Loucy (cell line): ENCODE results near the gene SEPTIN2.

Experiments used
- H2AFZ ChIP-seq: fragments of 200-600 bp; sonication (generic); 2 replicates; pipeline ENCODE4 v1.6.0; 2016; ENCODE audit warnings: antibody characterized with exemption, mild to moderate bottlenecking, low read length, moderate library complexity
- H3F3A ChIP-seq: fragments of 200-600 bp; 2 replicates; pipeline ENCODE4 v1.6.0; 2016; ENCODE audit warnings: antibody characterized with exemption, low read depth, mild to moderate bottlenecking
- H3K27me3 ChIP-seq: fragments of 200-600 bp; sonication (generic); 2 replicates; pipeline ENCODE4 v1.6.1; 2014; ENCODE audit warnings: low read length, mild to moderate bottlenecking; ENCODE audit not compliant: insufficient read depth, poor library complexity, severe bottlenecking
- H3K36me3 ChIP-seq: fragments of 200-600 bp; sonication (generic); 2 replicates; pipeline ENCODE4 v1.6.1; 2016; ENCODE audit warnings: low read length; ENCODE audit not compliant: insufficient read depth
- H3K4me1 ChIP-seq: fragments of 200-600 bp; sonication (generic); 2 replicates; pipeline ENCODE4 v1.5.1; 2014; ENCODE audit warnings: low read length, mild to moderate bottlenecking; ENCODE audit not compliant: insufficient read depth, poor library complexity, severe bottlenecking
- H3K4me2 ChIP-seq: fragments of 200-600 bp; sonication (generic); 2 replicates; pipeline ENCODE4 v1.6.0; 2014; ENCODE audit warnings: antibody characterized with exemption, low read length, low read depth, mild to moderate bottlenecking; ENCODE audit not compliant: poor library complexity, severe bottlenecking
- H3K4me3 ChIP-seq: fragments of 200-600 bp; sonication (generic); 2 replicates; pipeline ENCODE4 v1.5.1; 2014; ENCODE audit warnings: low read length, mild to moderate bottlenecking, mixed read lengths; ENCODE audit not compliant: poor library complexity, severe bottlenecking
- H3K79me2 ChIP-seq: fragments of 200-600 bp; sonication (generic); 2 replicates; pipeline ENCODE4 v1.6.1; 2014; ENCODE audit warnings: low read length; ENCODE audit not compliant: insufficient read depth
- H3K9ac ChIP-seq: fragments of 200-600 bp; sonication (generic); 2 replicates; pipeline ENCODE4 v1.6.0; 2014; ENCODE audit warnings: mild to moderate bottlenecking, low read depth, low read length, moderate library complexity; ENCODE audit not compliant: poor library complexity, severe bottlenecking
- H3K9me2 ChIP-seq: fragments of 200-600 bp; sonication (generic); replicated peaks from 2 replicates; pipeline ENCODE4 v1.6.1; 2016; ENCODE audit warnings: low read depth, low read length, mixed read lengths
- H3K9me3 ChIP-seq: fragments of 200-600 bp; sonication (generic); 2 replicates; pipeline ENCODE4 v1.6.1; 2014; ENCODE audit warnings: mild to moderate bottlenecking, antibody characterized with exemption, low read length, low read depth; ENCODE audit not compliant: insufficient read depth
- H4K20me1 ChIP-seq: fragments of 200-600 bp; sonication (generic); 2 replicates; pipeline ENCODE4 v1.6.0; 2014; ENCODE audit warnings: antibody characterized with exemption, low read length, mild to moderate bottlenecking; ENCODE audit not compliant: insufficient read depth, poor library complexity, severe bottlenecking
- EZH2phosphoT487 ChIP-seq: fragments of 200-600 bp; IDR thresholded peaks from 2 replicates; pipeline ENCODE4 v1.6.1; 2018; ENCODE audit warnings: antibody characterized with exemption, mild to moderate bottlenecking, moderate library complexity, borderline replicate concordance
- TF ChIP-seq, protein P1 (sequence below): fragments of 200-600 bp; sonication (generic); conservative IDR thresholded peaks from 2 replicates; pipeline ENCODE4 v1.5.1; 2014; ENCODE audit warnings: mild to moderate bottlenecking, antibody characterized with exemption, low read length

Gene SEPTIN2

DNA sequence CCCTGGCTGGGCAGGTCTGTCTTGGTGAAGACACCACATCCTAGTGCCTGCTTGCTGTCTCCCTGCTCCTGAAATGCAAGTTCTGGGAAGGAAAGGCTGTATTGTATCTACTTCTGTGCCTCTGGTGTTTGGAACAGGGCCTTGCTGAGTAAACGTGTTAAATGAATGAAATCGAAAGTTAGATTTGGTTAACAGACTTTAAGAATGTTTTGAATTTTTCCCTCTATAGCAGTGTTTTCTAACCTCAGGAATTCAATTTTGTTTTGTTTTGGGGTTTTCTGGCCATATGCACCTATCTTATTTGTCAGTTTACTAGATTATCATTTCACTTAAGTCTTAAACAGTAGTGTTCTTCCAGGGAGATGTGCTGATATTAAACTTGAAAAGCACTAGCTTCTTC lies 61.1 kb downstream of the SEPTIN2 start:
- no peaks in the 10 kb centered on the region for H3F3A ChIP-seq
- H3K36me3 ChIP-seq: peaks cover 4% of the 10 kb centered on the region; the same call in 1 of the 2 replicates
- H4K20me1 ChIP-seq: no peaks in the 10 kb centered on the region
- no peak overlapping the region for H2AFZ ChIP-seq
- H3K79me2 ChIP-seq: no peaks in the 10 kb centered on the region
- H3K9ac ChIP-seq: no peak overlapping the region
- no peaks in the 10 kb centered on the region for H3K4me1 ChIP-seq
- no peaks in the 10 kb centered on the region for H3K9me3 ChIP-seq
- no peak overlapping the region for H3K4me2 ChIP-seq
- H3K27me3 ChIP-seq: no peaks in the 10 kb centered on the region
- no peaks in the 10 kb centered on the region for H3K9me2 ChIP-seq
- H3K4me3 ChIP-seq: no peak overlapping the region
- TF ChIP-seq, protein P1, sequence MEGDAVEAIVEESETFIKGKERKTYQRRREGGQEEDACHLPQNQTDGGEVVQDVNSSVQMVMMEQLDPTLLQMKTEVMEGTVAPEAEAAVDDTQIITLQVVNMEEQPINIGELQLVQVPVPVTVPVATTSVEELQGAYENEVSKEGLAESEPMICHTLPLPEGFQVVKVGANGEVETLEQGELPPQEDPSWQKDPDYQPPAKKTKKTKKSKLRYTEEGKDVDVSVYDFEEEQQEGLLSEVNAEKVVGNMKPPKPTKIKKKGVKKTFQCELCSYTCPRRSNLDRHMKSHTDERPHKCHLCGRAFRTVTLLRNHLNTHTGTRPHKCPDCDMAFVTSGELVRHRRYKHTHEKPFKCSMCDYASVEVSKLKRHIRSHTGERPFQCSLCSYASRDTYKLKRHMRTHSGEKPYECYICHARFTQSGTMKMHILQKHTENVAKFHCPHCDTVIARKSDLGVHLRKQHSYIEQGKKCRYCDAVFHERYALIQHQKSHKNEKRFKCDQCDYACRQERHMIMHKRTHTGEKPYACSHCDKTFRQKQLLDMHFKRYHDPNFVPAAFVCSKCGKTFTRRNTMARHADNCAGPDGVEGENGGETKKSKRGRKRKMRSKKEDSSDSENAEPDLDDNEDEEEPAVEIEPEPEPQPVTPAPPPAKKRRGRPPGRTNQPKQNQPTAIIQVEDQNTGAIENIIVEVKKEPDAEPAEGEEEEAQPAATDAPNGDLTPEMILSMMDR: no peak
- TF ChIP-seq EZH2phosphoT487: no peak

DNA sequence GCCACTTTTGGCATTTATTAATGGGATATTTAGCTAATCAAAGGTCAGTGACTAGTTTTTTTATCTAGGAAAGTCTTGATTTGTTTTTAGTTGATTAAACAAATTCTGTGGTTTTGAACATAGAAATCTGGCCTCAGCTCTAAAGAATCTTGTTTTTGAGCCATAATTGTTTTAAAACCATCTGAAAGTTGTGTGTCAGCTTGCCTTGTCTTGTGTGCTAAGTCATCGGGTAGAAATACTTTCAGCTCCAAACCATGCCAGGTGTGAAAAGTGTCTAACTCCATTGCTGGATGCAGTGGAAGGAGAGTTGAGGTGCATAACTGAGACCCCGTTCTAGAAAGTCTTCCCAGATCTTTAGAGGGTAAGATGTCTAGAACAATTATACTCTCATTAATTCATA lies 63.1 kb downstream of the SEPTIN2 start:
- Histone ChIP-seq H3K9me2 (no peaks in the 10 kb centered on the region), H3K9me3 (no peaks in the 10 kb centered on the region), H3K4me3 (no peak overlapping the region), H3K4me1 (no peaks in the 10 kb centered on the region), H3K27me3 (no peaks in the 10 kb centered on the region), H3K36me3 (peaks cover 4% of the 10 kb centered on the region; the same call in 1 of the 2 replicates), H3K9ac (no peak overlapping the region), H3K79me2 (no peaks in the 10 kb centered on the region), H3F3A (no peaks in the 10 kb centered on the region), H2AFZ (no peak overlapping the region), H4K20me1 (no peaks in the 10 kb centered on the region), H3K4me2 (no peak overlapping the region)
- no peak for TF ChIP-seq EZH2phosphoT487
- TF ChIP-seq, protein P1: no peak

DNA sequence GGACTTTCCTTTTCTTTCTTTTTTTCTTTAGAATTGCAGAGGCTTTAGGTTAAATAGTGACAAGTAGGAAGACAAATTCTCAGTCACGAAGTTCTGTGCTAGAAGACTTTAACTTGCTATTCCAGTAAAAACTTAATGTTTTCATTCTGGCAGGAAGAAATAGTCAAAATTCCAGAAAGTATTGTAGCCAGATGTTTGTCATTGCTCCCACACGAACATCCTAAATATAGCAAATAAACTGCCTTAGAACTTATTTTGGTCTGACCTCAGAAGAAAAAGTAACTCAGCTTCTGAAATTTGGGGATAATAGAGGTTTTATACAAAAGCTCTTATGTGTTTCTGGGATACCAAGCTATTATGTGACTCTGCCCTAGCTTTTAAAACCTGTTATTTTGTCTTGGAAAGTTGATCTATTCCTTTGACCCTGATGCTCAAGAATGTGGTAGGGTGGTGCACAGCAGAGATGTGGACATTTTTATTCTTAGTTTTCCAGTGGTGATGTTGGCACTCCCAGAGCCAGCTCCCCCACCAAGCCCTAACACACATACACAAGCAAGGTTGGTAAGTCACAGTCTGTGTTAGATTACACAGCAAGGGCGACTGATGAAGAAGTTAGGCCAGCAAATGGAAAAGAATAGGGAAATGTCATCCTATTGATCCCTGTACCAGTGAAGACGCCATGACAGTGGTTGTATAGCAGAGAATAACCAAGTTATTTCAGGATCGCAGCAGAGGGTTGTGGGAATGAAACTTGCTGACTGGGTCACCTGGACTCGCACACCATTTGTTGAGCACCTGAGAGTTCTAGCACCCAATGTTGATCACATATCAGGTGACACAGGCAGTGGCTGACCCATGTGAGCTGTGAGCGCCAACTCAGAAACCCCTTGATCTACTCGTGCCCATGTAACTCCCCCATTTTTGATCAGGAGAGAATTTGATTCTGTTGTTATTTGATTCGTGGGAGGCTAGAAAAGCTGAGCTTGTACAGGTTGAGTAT lies 64.1 kb downstream of the SEPTIN2 start:
- Histone ChIP-seq H3K9me2 (no peaks in the 10 kb centered on the region), H3K4me1 (no peaks in the 10 kb centered on the region), H3K4me3 (no peak overlapping the region), H3K9me3 (no peaks in the 10 kb centered on the region), H2AFZ (no peak overlapping the region), H3K27me3 (no peaks in the 10 kb centered on the region), H3K9ac (no peak overlapping the region), H3K4me2 (no peak overlapping the region), H3F3A (no peaks in the 10 kb centered on the region), H3K36me3 (peaks cover 4% of the 10 kb centered on the region; the same call in 1 of the 2 replicates), H3K79me2 (no peaks in the 10 kb centered on the region), H4K20me1 (no peaks in the 10 kb centered on the region)
- TF ChIP-seq, protein P1: no peak
